ENCODE results near the gene TOR4A.

GRCh38 chr9:137233143-137233980 lies 44.2 kb upstream of the TOR4A start:
- TF ChIP-seq EZH2phosphoT487 (IDR thresholded peaks at IDR 0.05; ENCODE audit: borderline replicate concordance, low read depth, low read length) (no peak), CTCF (conservative IDR thresholded peaks at IDR 0.05; ENCODE audit: low read length) (no peak)
